Stimulated activated CD4-positive, alpha-beta T cell treated with anti-CD3 and anti-CD28 coated beads, Interleukin-15, amount 100 ng/mL, for 48 hours (primary cell): ENCODE data around the gene TNFRSF13B.
A peak's percentile ranks its signal among the peaks of the same experiment; 100 is the strongest.
"Not testable (repeated sequence)": the region's sequence is repeated elsewhere in the genome, so short reads cannot be mapped to it uniquely, and the experiment has no call there.

Source experiments
- DNase-seq, 2 donors: peaks; one replicate each; pipeline ENCODE4 v3.0.0-alpha.2; 2020; ENCODE audit warnings: low read depth in 2 of 2

TNFRSF13B gene

DNA sequence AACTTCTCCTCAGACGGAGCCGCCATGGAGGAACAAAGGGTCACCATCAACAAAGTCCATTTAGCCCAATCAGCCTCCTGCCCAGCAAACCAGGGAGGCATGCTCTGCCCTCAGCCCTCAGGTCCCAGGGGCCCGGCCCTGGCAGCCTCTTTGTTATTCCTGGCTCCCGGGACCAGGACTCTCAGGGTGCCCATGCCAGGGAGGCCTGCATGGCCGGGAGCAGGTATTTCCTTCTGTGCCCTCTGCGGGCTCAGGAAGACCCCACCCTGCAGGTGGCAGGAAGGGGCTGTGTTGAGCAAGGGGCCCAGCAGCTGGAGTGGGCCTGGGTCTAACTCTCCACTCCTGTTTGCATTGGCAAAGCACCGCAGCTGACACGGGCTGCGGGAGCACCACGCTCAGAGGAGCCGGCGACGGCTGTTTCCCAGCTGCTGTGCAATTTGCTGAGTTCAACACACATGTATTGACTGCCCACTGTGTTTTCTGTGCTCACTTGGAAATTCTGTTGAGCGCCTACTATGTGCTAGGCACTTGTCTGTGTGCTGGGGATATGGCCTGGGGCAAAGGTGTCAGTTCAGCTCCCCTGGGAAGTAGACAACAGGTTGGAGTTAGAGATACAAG, 33.2 kb upstream of the TNFRSF13B start:
- not testable (repeated sequence) for DNase-seq

- DNase-seq, result no peak
Measured at GRCh38 chr17:17004251-17004996, 32.5 kb upstream of the TNFRSF13B start.

DNA sequence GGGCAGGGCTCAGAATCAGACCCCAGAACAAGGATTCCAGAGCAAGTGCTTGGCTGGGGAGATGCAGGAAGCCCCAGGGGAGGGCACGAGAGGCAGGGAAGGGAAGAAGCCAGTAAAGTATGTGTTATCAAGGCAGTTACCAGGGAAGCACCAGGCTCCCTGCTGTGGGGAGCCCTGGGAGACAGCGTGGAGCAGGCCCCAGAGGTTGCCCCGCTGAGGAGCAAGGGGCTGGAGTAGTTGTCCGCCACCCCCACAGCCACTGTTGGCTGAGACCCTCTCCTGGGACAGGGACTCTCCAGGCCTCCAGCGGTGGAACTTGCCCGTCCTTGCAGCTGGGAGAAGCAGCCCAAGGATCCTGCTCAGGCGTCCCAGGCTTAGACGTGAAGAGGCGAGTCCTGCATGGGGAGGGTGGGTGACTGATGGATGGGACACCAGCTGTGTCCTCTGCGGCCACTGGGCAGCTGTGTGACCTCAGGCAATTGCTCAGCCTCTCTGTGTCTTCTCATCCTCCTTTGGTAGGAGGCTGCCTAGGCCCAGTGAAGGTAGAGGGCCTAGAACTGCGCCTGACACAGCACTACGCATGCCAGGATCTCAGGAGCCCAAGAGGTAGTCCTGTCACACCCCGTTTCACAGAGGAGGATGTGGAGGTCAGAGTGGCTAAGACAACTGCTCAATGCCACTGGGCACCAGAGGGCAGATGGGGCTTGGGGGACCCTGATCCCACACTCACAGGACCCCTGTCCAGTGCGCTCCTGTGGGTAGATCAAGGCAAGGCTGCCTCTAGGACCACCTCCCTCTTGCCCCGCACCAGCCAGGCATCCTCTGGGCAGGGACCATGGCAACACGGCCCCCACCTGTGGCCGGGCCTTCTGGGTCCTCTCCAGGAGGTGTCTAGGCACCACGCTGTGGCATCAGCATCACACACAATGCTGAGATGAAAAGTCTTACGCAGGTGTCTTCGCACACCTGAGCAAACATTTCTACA, 31.1 kb upstream of the TNFRSF13B start:
- not testable (repeated sequence) for DNase-seq

GRCh38 chr17:17001874-17002520, 30.1 kb upstream of the TNFRSF13B start:
- peak; percentile 55 to 77 for DNase-seq

- no peak for DNase-seq
Measured at GRCh38 chr17:17001076-17001777, 29.3 kb upstream of the TNFRSF13B start.

DNA sequence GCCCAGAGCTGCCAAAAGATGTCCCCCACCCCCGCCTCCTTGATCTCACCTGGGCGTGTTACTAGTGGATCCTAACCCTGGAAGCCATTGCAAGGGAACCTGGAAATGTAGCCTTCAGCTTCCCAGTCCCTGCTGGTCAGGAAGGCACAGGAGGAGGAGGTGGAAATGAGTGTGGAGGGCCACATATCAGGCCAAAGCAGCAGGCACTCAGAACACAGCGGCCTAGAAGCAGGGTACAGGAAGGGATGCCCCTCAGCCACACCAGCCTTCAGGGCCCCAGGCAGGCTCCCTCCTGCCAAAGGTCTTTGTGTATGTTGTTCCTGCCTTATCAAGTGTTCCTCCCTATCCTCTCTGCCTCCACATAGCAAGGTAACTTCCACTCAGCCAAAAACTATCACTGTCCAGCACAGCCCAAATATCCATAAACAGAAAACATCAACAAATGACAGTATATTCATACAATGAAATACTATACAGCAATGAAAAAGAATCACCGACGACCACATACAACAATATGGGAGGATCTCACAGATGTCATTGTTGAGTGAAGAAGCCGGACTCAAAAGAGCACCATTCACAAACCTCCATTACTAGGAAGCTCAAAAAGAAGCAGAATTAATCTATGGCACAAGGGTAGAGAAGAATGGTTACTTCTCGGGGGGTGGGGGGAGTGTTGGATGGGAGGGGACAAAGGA, 28.2 kb upstream of the TNFRSF13B start:
- DNase-seq, result no peak

DNA sequence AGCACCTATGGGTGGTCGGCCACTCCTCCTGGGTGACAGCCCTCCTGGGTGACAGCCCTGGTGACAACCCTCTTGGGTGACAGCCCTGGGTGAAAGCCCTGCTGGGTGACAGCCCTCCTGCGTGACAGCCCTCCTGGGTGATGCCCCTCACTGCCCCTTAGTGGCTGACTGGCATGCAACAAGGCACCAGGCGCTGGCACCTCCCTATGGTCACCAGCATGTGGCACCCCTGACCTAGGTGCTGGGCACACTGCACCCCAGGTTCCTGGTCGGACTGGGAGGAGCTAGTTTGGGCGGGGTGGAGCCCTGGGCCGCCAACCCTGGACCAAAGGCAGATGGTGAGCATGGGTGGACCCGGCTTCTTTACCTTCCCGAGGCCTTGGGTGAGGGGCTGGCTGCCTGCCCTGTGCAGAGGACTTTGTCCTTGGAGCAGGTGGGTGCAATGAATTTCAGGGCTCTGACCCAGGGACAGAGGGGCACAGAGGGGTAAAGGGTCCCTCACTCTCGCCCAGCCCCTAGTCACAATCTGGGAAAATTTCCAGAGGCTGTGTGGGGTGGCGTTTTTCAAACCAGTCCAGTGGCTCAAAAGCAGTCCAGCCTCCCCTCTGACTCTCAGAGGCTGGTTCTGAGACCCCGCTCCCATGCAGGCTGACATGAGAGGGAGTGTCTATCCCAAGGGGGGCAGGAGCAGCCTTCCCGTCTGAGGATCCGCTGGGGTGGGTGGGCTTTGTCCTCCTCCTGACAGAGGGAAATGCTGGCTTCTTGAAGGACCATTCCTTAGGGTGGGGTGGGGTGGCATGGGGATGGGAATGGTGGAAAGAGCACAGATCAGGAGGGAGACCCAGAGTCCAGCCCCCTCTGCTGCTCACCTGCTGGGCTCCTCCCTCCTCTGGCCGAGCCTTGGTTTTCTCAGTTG, 25.9 kb upstream of the TNFRSF13B start:
- DNase-seq, result peak in 1 of 2 donors; percentile 80

DNA sequence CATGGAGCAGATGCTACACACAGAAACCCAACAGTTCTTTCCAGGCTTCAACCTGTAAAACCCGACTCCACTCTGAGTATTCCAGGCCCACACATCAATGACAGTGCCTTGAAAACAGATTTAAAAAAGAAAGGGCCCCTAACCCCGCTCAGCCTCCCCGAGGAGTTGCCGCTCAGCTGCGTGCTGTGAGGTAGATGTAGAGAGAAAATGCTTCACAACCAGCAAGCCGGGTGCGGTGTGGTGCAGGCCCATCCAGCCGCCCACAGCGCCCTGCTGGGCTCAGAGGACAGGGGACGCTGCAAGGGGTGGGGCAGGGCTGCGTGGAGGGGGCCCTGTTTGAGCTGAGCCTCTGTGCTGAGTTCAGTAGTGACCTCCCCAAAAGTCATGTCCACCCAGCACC, 24.8 kb upstream of the TNFRSF13B start:
- DNase-seq, result not testable (repeated sequence)

- no peak for DNase-seq
Measured at GRCh38 chr17:16995930-16996329, 24.0 kb upstream of the TNFRSF13B start.

- no peak for DNase-seq
Measured at GRCh38 chr17:16994631-16995030, 22.7 kb upstream of the TNFRSF13B start.

DNA sequence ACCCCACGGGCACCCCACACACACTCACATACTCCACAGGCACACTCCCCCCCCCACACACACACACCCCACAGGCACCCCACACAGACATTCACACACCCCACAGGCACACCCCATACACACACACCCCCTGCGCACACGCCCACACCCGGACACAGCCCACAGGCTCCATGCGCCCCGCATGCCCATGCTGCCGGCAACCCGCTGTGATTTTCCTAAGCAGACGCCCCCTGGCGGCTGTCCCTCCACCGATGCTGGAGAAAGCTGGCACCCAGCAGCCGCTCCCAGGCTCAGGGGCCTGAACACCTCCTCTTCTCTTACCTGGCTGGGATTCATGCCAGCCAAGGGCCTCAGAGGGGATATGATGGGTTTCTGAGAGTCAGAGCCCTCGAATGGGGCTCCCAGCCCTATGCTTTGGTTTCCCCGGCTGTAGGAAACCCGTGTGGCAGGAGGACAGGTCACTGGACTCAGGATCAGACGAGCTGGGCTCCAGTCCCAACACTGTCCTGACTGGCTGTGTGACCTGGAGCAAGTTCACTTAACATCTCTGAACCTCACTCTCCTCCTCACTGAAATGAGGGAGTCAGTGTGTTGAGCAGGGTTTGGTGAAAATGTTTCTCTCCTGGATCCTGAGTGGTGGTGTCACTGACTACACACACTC, 19.6 kb upstream of the TNFRSF13B start:
- peak; percentile 66 to 78 for DNase-seq

DNA sequence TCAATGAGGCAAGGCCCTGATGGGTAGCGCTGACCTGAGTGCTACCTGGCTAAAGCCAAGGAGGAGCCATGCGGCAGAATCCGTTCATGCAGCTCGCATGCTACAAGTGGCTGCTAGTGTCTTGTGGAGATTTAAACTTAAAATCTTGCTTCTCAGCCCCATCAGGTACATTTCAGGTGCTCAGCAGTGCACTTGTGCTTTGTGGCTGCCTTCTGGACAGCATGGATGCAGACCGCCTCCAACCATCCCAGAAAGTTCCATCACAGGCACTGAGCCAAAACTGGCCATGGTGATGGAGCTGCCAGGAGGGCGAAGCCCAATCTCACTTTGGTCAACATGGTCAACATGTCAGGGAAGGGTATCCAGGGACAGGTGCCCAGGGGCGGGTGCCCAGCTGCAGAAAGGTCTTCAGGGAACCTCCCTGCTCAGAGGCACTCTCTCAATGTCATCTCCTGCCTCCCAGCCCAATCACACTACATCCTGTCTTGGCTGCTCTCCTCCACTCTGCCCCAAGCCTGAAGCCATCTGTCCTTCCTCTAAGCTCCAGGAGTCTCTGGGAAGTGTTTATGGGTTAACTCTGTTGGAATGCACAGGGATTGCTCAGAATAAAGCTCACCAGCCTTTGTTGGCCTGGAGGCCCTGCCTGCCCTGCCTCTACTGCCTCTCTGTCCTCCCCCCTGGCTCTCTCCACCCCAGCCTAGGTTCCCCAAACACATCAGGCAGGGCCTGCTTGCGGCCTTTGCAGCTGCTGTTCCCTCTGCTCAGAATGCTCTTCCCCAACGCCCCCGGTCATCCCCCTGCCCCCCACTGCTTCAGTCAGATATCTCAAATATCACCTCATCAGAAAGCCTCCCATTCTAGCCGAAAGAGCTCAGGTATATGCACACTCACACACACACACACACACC, 18.3 kb upstream of the TNFRSF13B start:
- no peak for DNase-seq

DNA sequence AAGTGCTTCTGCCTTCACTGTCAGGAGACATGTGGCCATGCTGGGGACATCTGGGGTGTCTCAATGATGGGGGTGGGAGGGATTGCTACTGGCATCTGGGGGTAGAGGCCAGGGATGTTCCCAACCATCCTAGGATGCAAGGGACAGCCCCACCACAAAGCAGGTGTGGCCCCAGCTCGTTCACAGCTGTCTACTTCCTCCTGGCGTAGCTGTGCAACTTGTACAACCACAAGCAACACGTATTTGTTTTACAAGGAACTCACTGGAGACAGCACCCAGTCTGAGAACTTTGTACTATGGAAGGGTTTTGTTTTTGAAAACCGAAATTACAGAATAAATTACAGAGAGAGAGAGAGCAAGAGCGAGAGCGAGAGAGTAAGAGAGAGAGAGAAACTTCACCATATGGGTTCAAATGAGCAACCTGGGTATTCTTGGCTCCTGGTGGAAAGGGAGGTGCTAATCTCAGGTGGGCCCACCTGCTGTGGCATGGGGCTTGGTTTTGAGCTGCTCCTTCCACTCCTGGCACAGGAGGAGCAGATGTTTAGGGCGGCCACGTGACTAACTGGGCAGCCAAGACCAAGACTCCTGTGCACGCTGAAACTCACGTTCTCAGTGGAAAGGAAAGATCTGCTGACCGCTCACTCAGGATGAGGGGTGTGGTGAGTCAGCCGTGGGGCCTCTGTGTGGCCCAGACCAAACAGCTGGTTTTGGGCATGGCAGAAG, 17.5 kb upstream of the TNFRSF13B start:
- no peak for DNase-seq

- no peak for DNase-seq
Measured at GRCh38 chr17:16988749-16989229, 16.9 kb upstream of the TNFRSF13B start.

- peak; percentile 44 to 59 for DNase-seq
Measured at GRCh38 chr17:16987830-16988601, 16.1 kb upstream of the TNFRSF13B start.
